ENCODE results near the gene HRH1. TPM values are rescaled to one million over a fixed set of nuclear protein-coding genes. Genes with fewer than 3 reads are reported as not detected.

The HRH1 gene
- polyA plus RNA-seq, 1 donor (not counting 4 experiments of a cell fraction or from before 2014, with no cell fraction given) = 13.9 TPM

GRCh38 chr3:11248596-11248995 lies 94.3 kb downstream of the HRH1 start:
- no peak overlapping the region for H3K4me2 ChIP-seq (ENCODE audit: control insufficient read depth, extremely low read depth, insufficient read depth, low read depth, low read length)
- FAIRE-seq (no peak), DNase-seq (ENCODE audit: low read depth, low spot score) (no peak)
- H3K9ac ChIP-seq (ENCODE audit: control insufficient read depth, extremely low read depth, insufficient read depth, low read length) = no peak overlapping the region
- peaks cover 5% of the 10 kb centered on the region for H3K9me1 ChIP-seq (ENCODE audit: control insufficient read depth, extremely low read depth, insufficient read depth, low read length)
- H3K4me3 ChIP-seq (ENCODE audit: control insufficient read depth in 2 of 3, extremely low read depth in 1 of 3, insufficient read depth in 2 of 3, low read depth in 1 of 3, low read length in 3 of 3) = no peak overlapping the region
- peaks cover 2% of the 10 kb centered on the region for H3K9me3 ChIP-seq (ENCODE audit: control insufficient read depth, low read depth, low read length)
- H3K79me2 ChIP-seq (ENCODE audit: control insufficient read depth, insufficient read depth, low read length) = peaks cover 28% of the 10 kb centered on the region
- dilution Hi-C loops (cut with MboI; ENCODE audit: extremely low pct_ligation_motif_present, low sequenced_read_pairs) = no loop called here
- no peak overlapping the region for H3K27ac ChIP-seq (ENCODE audit: control insufficient read depth, insufficient read depth, low read length)
- H3K27me3 ChIP-seq (ENCODE audit: control insufficient read depth, extremely low read depth, insufficient read depth, low read length) = no peaks in the 10 kb centered on the region
- H3K4me1 ChIP-seq (ENCODE audit: control insufficient read depth, extremely low read depth, insufficient read depth, low read length) = peaks cover 26% of the 10 kb centered on the region
- TF ChIP-seq CTCF (optimal IDR thresholded peaks at IDR 0.05 in 1 of 3, IDR thresholded peaks at IDR 0.05 in 1 of 3, conservative IDR thresholded peaks at IDR 0.05 in 1 of 3; ENCODE audit: extremely low read depth in 1 of 3, insufficient read depth in 2 of 3, low read length in 3 of 3) (no peak), EZH2 (IDR thresholded peaks at IDR 0.05; ENCODE audit: low read length) (no peak)
- H3K36me3 ChIP-seq (ENCODE audit: control insufficient read depth in 2 of 2, extremely low read depth in 1 of 2, insufficient read depth in 2 of 2, low read length in 2 of 2) = peaks cover 2 to 18% of the 10 kb centered on the region in 2 experiments
- H2AFZ ChIP-seq (ENCODE audit: control insufficient read depth, low read length) = no peak overlapping the region
- H4K20me1 ChIP-seq (ENCODE audit: control insufficient read depth, extremely low read depth, insufficient read depth, low read length) = no peaks in the 10 kb centered on the region

- no peak overlapping the region for H3K4me3 ChIP-seq (ENCODE audit: control insufficient read depth in 2 of 3, extremely low read depth in 1 of 3, insufficient read depth in 2 of 3, low read depth in 1 of 3, low read length in 3 of 3)
Observed at GRCh38 chr3:11250902-11251806, 96.9 kb downstream of the HRH1 start.

More at GRCh38 chr3:11250902-11251806, 96.9 kb downstream of the HRH1 start:
- Histone ChIP-seq H3K4me2 (ENCODE audit: control insufficient read depth, extremely low read depth, insufficient read depth, low read depth, low read length) (no peak overlapping the region), H2AFZ (ENCODE audit: control insufficient read depth, low read length) (no peak overlapping the region), H3K27me3 (ENCODE audit: control insufficient read depth, extremely low read depth, insufficient read depth, low read length) (no peaks in the 10 kb centered on the region), H3K27ac (ENCODE audit: control insufficient read depth, insufficient read depth, low read length) (no peak overlapping the region), H3K9ac (ENCODE audit: control insufficient read depth, extremely low read depth, insufficient read depth, low read length) (no peak overlapping the region), H3K79me2 (ENCODE audit: control insufficient read depth, insufficient read depth, low read length) (peaks cover 23% of the 10 kb centered on the region), H4K20me1 (ENCODE audit: control insufficient read depth, extremely low read depth, insufficient read depth, low read length) (no peaks in the 10 kb centered on the region), H3K4me1 (ENCODE audit: control insufficient read depth, extremely low read depth, insufficient read depth, low read length) (peaks cover 20% of the 10 kb centered on the region), H3K9me1 (ENCODE audit: control insufficient read depth, extremely low read depth, insufficient read depth, low read length) (no peaks in the 10 kb centered on the region), H3K36me3 (ENCODE audit: control insufficient read depth in 2 of 2, extremely low read depth in 1 of 2, insufficient read depth in 2 of 2, low read length in 2 of 2) (peaks cover 8 to 31% of the 10 kb centered on the region in 2 experiments), H3K9me3 (ENCODE audit: control insufficient read depth, low read depth, low read length) (peaks cover 11% of the 10 kb centered on the region)
- dilution Hi-C loops (cut with MboI; ENCODE audit: extremely low pct_ligation_motif_present, low sequenced_read_pairs) = no loop called here
- DNase-seq (ENCODE audit: low read depth, low spot score) (no peak), FAIRE-seq (no peak)
- TF ChIP-seq CTCF (optimal IDR thresholded peaks at IDR 0.05 in 1 of 3, IDR thresholded peaks at IDR 0.05 in 1 of 3, conservative IDR thresholded peaks at IDR 0.05 in 1 of 3; ENCODE audit: extremely low read depth in 1 of 3, insufficient read depth in 2 of 3, low read length in 3 of 3) (no peak), EZH2 (IDR thresholded peaks at IDR 0.05; ENCODE audit: low read length) (no peak)

Measured in keratinocyte (primary cell).